ENCODE results near the gene RASSF6.

The RASSF6 gene

DNA sequence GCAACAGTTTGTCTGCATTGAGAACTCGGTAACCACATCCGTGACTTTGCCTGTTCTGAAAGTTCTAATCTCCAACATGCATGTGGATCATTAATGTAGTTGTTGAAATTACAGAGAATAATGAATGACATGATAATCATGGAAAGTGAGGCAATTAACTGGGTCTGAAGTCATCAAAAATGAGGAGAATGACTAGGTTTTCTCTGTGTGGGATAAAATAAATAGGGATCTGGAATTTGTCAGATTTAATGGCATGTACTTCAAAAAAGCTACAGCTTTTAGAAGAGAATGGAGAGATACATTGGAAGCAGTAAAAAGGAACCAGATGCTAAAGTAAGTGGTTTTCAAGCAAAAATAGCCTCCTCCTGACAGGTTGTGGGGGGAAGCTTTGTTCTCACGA lies 79.4 kb downstream of the RASSF6 start:
- Histone ChIP-seq H3K9me3 (ENCODE audit: control insufficient read depth in 5 of 5, low read length in 5 of 5) (no peaks in the 10 kb centered on the region), H3K36me3 (ENCODE audit: control insufficient read depth in 5 of 5, insufficient read depth in 5 of 5, low read length in 5 of 5) (no peaks in the 10 kb centered on the region), H3K9ac (ENCODE audit: low read length in 5 of 5) (no peak overlapping the region), H3K4me1 (ENCODE audit: control insufficient read depth in 5 of 5, insufficient read depth in 5 of 5, low read length in 5 of 5) (no peaks in the 10 kb centered on the region), H3K27me3 (ENCODE audit: control insufficient read depth in 5 of 5, insufficient read depth in 4 of 5, low read length in 5 of 5) (no peaks in the 10 kb centered on the region), H3K4me3 (ENCODE audit: low read depth in 1 of 5, low read length in 5 of 5) (no peak overlapping the region), H3K27ac (ENCODE audit: low read depth, low read length) (no peak overlapping the region)

DNA sequence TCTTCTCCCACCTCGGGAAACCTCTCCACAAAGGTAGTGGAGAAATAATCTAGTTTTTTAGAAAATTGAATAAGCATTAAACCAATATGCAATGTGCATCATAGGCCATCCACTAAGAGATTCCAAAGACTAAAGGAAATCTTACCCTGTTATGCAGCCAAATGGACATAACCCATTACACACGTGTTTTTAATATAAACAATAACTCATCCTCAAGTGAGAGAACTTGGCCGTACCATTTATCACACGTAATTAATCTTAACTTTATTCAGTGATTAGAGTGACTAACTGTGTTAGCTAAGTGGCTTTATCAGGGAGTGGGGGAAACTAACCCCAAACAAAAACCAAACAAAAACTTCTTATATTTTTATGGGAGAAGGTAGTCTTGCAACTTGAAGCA lies 80.8 kb downstream of the RASSF6 start:
- Histone ChIP-seq H3K9ac (ENCODE audit: low read length in 5 of 5) (no peak overlapping the region), H3K36me3 (ENCODE audit: control insufficient read depth in 5 of 5, insufficient read depth in 5 of 5, low read length in 5 of 5) (no peaks in the 10 kb centered on the region), H3K27ac (ENCODE audit: low read depth, low read length) (no peak overlapping the region), H3K9me3 (ENCODE audit: control insufficient read depth in 5 of 5, low read length in 5 of 5) (no peaks in the 10 kb centered on the region), H3K4me1 (ENCODE audit: control insufficient read depth in 5 of 5, insufficient read depth in 5 of 5, low read length in 5 of 5) (no peaks in the 10 kb centered on the region), H3K27me3 (ENCODE audit: control insufficient read depth in 5 of 5, insufficient read depth in 4 of 5, low read length in 5 of 5) (no peaks in the 10 kb centered on the region), H3K4me3 (ENCODE audit: low read depth in 1 of 5, low read length in 5 of 5) (no peak overlapping the region)

- Histone ChIP-seq H3K4me1 (ENCODE audit: control insufficient read depth in 5 of 5, insufficient read depth in 5 of 5, low read length in 5 of 5) (no peaks in the 10 kb centered on the region), H3K27me3 (ENCODE audit: control insufficient read depth in 5 of 5, insufficient read depth in 4 of 5, low read length in 5 of 5) (no peaks in the 10 kb centered on the region), H3K36me3 (ENCODE audit: control insufficient read depth in 5 of 5, insufficient read depth in 5 of 5, low read length in 5 of 5) (no peaks in the 10 kb centered on the region), H3K9me3 (ENCODE audit: control insufficient read depth in 5 of 5, low read length in 5 of 5) (no peaks in the 10 kb centered on the region), H3K4me3 (ENCODE audit: low read depth in 1 of 5, low read length in 5 of 5) (no peak overlapping the region), H3K9ac (ENCODE audit: low read length in 5 of 5) (no peak overlapping the region), H3K27ac (ENCODE audit: low read depth, low read length) (no peak overlapping the region)
Measured at GRCh38 chr4:73538162-73538561, 82.1 kb downstream of the RASSF6 start.

DNA sequence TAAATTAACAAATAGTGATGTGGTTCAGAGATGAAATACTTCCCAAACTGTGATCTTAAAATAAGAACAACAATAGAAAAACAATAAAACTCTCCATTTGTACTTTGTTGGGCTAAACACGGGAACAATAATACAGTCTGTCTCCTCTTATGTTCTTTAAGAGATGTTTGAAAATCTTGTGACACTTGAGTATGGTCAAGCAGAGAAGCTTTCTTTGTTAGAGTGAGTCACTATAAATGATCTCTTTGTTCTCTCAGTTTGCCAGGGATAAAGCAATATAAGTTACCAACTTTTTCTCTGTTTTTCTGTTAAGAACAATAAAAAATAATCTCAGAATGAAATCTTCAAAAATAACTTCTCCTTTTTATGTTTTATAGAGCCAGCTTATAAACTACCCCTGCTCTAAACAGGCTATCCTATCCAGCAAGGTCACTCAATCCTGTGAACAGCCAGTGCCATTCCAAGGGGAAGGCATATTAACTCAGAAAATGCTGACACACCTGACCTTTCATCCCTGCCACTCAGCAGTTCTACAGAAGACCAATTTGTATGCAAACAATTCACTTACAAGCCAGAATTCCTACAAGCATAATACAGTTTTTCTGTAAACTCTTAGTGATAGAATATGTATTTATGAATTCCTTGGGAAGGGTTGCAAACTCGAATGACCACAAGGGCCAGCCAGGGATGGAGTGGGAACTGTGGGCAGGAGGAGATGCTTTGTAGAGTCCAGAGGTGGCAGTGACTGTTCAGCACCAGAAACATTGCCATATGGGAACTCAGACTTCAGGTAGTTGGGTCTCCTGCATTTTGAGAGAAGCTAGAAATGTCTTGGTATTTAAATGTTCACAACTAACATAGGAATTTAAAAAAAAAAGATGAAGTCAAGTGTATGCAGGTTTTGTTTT lies 86.5 kb downstream of the RASSF6 start:
- H3K4me1 ChIP-seq (ENCODE audit: control insufficient read depth in 5 of 5, insufficient read depth in 5 of 5, low read length in 5 of 5): no peaks in the 10 kb centered on the region
- no peaks in the 10 kb centered on the region for H3K27me3 ChIP-seq (ENCODE audit: control insufficient read depth in 5 of 5, insufficient read depth in 4 of 5, low read length in 5 of 5)
- no peaks in the 10 kb centered on the region for H3K9me3 ChIP-seq (ENCODE audit: control insufficient read depth in 5 of 5, low read length in 5 of 5)
- no peak overlapping the region for H3K4me3 ChIP-seq (ENCODE audit: low read depth in 1 of 5, low read length in 5 of 5)
- no peak overlapping the region for H3K27ac ChIP-seq (ENCODE audit: low read depth, low read length)
- no peak overlapping the region for H3K9ac ChIP-seq (ENCODE audit: low read length in 5 of 5)
- no peaks in the 10 kb centered on the region for H3K36me3 ChIP-seq (ENCODE audit: control insufficient read depth in 5 of 5, insufficient read depth in 5 of 5, low read length in 5 of 5)

GRCh38 chr4:73528171-73528570 lies 92.1 kb downstream of the RASSF6 start:
- Histone ChIP-seq H3K9me3 (ENCODE audit: control insufficient read depth in 5 of 5, low read length in 5 of 5) (no peaks in the 10 kb centered on the region), H3K27me3 (ENCODE audit: control insufficient read depth in 5 of 5, insufficient read depth in 4 of 5, low read length in 5 of 5) (no peaks in the 10 kb centered on the region), H3K9ac (ENCODE audit: low read length in 5 of 5) (no peak overlapping the region), H3K4me1 (ENCODE audit: control insufficient read depth in 5 of 5, insufficient read depth in 5 of 5, low read length in 5 of 5) (no peaks in the 10 kb centered on the region), H3K4me3 (ENCODE audit: low read depth in 1 of 5, low read length in 5 of 5) (no peak overlapping the region), H3K27ac (ENCODE audit: low read depth, low read length) (no peak overlapping the region), H3K36me3 (ENCODE audit: control insufficient read depth in 5 of 5, insufficient read depth in 5 of 5, low read length in 5 of 5) (no peaks in the 10 kb centered on the region)

GRCh38 chr4:73527196-73527595 lies 93.0 kb downstream of the RASSF6 start:
- Histone ChIP-seq H3K4me1 (ENCODE audit: control insufficient read depth in 5 of 5, insufficient read depth in 5 of 5, low read length in 5 of 5) (no peaks in the 10 kb centered on the region), H3K4me3 (ENCODE audit: low read depth in 1 of 5, low read length in 5 of 5) (no peak overlapping the region), H3K27me3 (ENCODE audit: control insufficient read depth in 5 of 5, insufficient read depth in 4 of 5, low read length in 5 of 5) (no peaks in the 10 kb centered on the region), H3K9me3 (ENCODE audit: control insufficient read depth in 5 of 5, low read length in 5 of 5) (no peaks in the 10 kb centered on the region), H3K27ac (ENCODE audit: low read depth, low read length) (no peak overlapping the region), H3K9ac (ENCODE audit: low read length in 5 of 5) (no peak overlapping the region), H3K36me3 (ENCODE audit: control insufficient read depth in 5 of 5, insufficient read depth in 5 of 5, low read length in 5 of 5) (no peaks in the 10 kb centered on the region)

DNA sequence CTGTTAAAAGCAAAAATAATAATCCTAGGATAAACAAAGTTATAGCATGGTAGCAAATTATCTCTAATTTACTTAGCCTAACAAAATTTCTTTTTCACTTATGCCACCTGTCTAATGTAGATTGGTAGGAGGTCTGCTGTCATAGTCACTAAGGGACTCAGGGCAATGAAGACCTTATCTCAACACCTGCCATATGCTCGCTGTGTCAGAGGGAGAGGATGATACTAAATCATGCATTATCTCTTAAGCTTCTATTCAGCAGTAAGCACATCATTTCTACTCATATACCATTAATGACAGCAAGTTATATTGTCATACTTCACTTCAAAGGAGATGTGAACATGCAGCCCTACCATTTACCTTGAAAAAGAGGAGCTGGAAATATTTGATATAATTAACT lies 94.6 kb downstream of the RASSF6 start:
- no peak overlapping the region for H3K27ac ChIP-seq (ENCODE audit: low read depth, low read length)
- H3K36me3 ChIP-seq (ENCODE audit: control insufficient read depth in 5 of 5, insufficient read depth in 5 of 5, low read length in 5 of 5): no peaks in the 10 kb centered on the region
- no peaks in the 10 kb centered on the region for H3K27me3 ChIP-seq (ENCODE audit: control insufficient read depth in 5 of 5, insufficient read depth in 4 of 5, low read length in 5 of 5)
- no peaks in the 10 kb centered on the region for H3K4me1 ChIP-seq (ENCODE audit: control insufficient read depth in 5 of 5, insufficient read depth in 5 of 5, low read length in 5 of 5)
- H3K4me3 ChIP-seq (ENCODE audit: low read depth in 1 of 5, low read length in 5 of 5): no peak overlapping the region
- H3K9me3 ChIP-seq (ENCODE audit: control insufficient read depth in 5 of 5, low read length in 5 of 5): no peaks in the 10 kb centered on the region
- H3K9ac ChIP-seq (ENCODE audit: low read length in 5 of 5): no peak overlapping the region

GRCh38 chr4:73523126-73523525 lies 97.1 kb downstream of the RASSF6 start:
- Histone ChIP-seq H3K9ac (ENCODE audit: low read length in 5 of 5) (no peak overlapping the region), H3K36me3 (ENCODE audit: control insufficient read depth in 5 of 5, insufficient read depth in 5 of 5, low read length in 5 of 5) (no peaks in the 10 kb centered on the region), H3K9me3 (ENCODE audit: control insufficient read depth in 5 of 5, low read length in 5 of 5) (no peaks in the 10 kb centered on the region), H3K4me1 (ENCODE audit: control insufficient read depth in 5 of 5, insufficient read depth in 5 of 5, low read length in 5 of 5) (no peaks in the 10 kb centered on the region), H3K27me3 (ENCODE audit: control insufficient read depth in 5 of 5, insufficient read depth in 4 of 5, low read length in 5 of 5) (no peaks in the 10 kb centered on the region), H3K27ac (ENCODE audit: low read depth, low read length) (no peak overlapping the region), H3K4me3 (ENCODE audit: low read depth in 1 of 5, low read length in 5 of 5) (no peak overlapping the region)
